Caco-2 (cell line): ENCODE results near the gene SPG7. TPM values are rescaled to one million over a fixed set of nuclear protein-coding genes. Genes with fewer than 3 reads are reported as not detected.

ENCODE experiments used
- BruUV-seq: library from RNA; stranded (reverse); fragments of 400-500 nt; replicated peaks from 2 replicates; lab custom pipeline; 2021; lab: Mats Ljungman, UMichigan
- CTCF ChIA-PET: fragments of 300-600 bp; sonication (Branson Sonifier 250); formaldehyde crosslinking; loops from one replicate; lab custom pipeline; 2022; ENCODE audit warnings: antibody characterized with exemption; lab: Charles Lee
- POLR2A ChIA-PET: fragments of 300-600 bp; sonication (Branson Sonifier 250); formaldehyde crosslinking; loops from one replicate; lab custom pipeline; 2022; ENCODE audit warnings: antibody characterized with exemption; lab: Charles Lee
- DNase-seq, 2 experiments: peaks; one replicate each; pipeline versions ENCODE4 v3.0.0 to v3.0.0-alpha.2; 2020 to 2022
- H3K27me3 ChIP-seq: replicated peaks from 2 replicates; pipeline ENCODE4 v1.6.0; 2011; ENCODE audit warnings: low read length; ENCODE audit not compliant: control insufficient read depth, insufficient read depth
- H3K36me3 ChIP-seq: 2 replicates; pipeline ENCODE4 v1.5.1; 2011; ENCODE audit warnings: low read length; ENCODE audit not compliant: control insufficient read depth, insufficient read depth
- H3K4me1 ChIP-seq: fragments of 250-450 bp; sonication (Bioruptor Pico); 2 replicates; pipeline ENCODE4 v1.5.1; 2020; ENCODE audit warnings: mild to moderate bottlenecking
- H3K4me3 ChIP-seq: 2 replicates; pipeline ENCODE4 v1.5.1; 2011; ENCODE audit warnings: low read depth, mild to moderate bottlenecking, control low read depth, low read length
- H3K9me3 ChIP-seq: fragments of 250-450 bp; sonication (Bioruptor Pico); 2 replicates; pipeline ENCODE4 v1.5.1; 2020; ENCODE audit warnings: mild to moderate bottlenecking, moderate library complexity
- H3K27ac Mint-ChIP-seq: one replicate; pipeline ENCODE4 v1.8.0; 2022; ENCODE audit warnings: mixed read lengths; ENCODE audit not compliant: unreplicated experiment
- H3K27me3 Mint-ChIP-seq: one replicate; pipeline ENCODE4 v1.8.0; 2022; ENCODE audit warnings: mixed read lengths; ENCODE audit not compliant: insufficient read depth, unreplicated experiment
- H3K36me3 Mint-ChIP-seq: one replicate; pipeline ENCODE4 v1.8.0; 2022; ENCODE audit warnings: mild to moderate bottlenecking, mixed read lengths; ENCODE audit not compliant: insufficient read depth, unreplicated experiment
- H3K4me1 Mint-ChIP-seq: one replicate; pipeline ENCODE4 v1.8.0; 2022; ENCODE audit warnings: low read depth, mixed read lengths; ENCODE audit not compliant: unreplicated experiment
- H3K4me3 Mint-ChIP-seq: one replicate; pipeline ENCODE4 v1.8.0; 2022; ENCODE audit warnings: mild to moderate bottlenecking, moderate library complexity, mixed read lengths; ENCODE audit not compliant: unreplicated experiment
- H3K9me3 Mint-ChIP-seq: one replicate; pipeline ENCODE4 v1.8.0; 2022; ENCODE audit warnings: mixed read lengths; ENCODE audit not compliant: unreplicated experiment
- intact Hi-C: fragments of 100-400 bp; cut with micrococcal nuclease; formaldehyde crosslinking; loops from one replicate; pipeline ENCODE4 v1.10.0; 2022; ENCODE audit not compliant: unreplicated experiment
- total RNA-seq: library from RNA; stranded (reverse); gene quantifications from 2 replicates; pipeline ENCODE4 v1.2.3, GENCODE V29; 2022
- TF ChIP-seq, protein P1 (sequence below), 2 experiments: fragments of 200-600 bp in 1 of 2; IDR thresholded peaks; 1 replicate in 1 of 2; 2 replicates in 1 of 2; pipeline versions ENCODE4 v1.5.1 to v1.8.0; 2011 to 2022; ENCODE audit warnings: antibody characterized with exemption in 1 of 2, control low read depth in 1 of 2, inconsistent platforms in 1 of 2, low read depth in 1 of 2, low read length in 1 of 2, mild to moderate bottlenecking in 1 of 2, moderate library complexity in 1 of 2; ENCODE audit not compliant: insufficient read depth in 1 of 2, severe bottlenecking in 1 of 2, unreplicated experiment in 1 of 2

The SPG7 gene
- total RNA-seq, 1 experiment from 2014 or later, result 159 TPM

DNA sequence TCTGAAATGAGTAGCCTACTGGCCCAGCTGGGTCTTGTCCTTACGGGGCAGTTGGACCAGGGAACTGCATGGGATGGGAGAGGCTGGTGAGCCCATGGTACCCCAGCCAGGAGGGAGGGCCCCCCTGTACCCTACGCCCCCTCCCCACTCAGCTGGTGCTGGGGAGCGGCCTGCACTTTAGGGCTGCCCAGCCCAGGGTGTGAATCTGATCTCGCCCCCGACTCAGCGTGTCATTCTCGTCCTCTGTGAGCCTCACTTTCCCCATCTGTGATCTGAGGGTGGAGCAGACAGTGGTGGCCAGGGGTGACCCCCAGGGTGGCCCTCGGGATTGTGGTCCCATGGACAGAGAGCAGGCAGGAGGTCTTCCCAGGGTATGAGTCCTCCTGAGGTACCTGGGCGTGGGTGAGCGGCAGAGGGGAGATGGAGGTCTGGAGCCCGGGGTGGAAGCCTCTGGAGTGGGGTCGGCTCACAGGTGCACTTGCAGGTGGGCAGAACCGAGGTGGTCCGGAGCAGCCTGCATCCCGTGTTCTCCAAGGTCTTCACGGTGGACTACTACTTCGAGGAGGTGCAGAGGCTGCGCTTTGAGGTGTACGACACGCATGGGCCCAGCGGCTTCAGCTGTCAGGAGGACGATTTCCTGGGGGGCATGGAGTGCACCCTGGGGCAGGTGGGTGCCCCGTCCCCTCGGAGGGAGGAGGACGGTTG lies 69.0 kb downstream of the SPG7 start:
- intact Hi-C loops, result no loop called here
- H3K27me3 Mint-ChIP-seq, result no peaks in the 10 kb centered on the region
- no peak for DNase-seq
- peak overlapping the region; percentile 86 for H3K4me3 ChIP-seq
- BruUV-seq, result no TSS peak
- no peak overlapping the region for H3K27ac Mint-ChIP-seq
- H3K9me3 Mint-ChIP-seq, result no peaks in the 10 kb centered on the region
- ChIA-PET POLR2A (interaction anchor here (0.6 kb wide), 1 partner anchor 123 kb away, joined by 4 read pairs; no protein-coding TSS in a partner anchor), CTCF (no interaction called here)
- H3K4me1 Mint-ChIP-seq, result peaks cover 7% of the 10 kb centered on the region
- TF ChIP-seq, protein P1, sequence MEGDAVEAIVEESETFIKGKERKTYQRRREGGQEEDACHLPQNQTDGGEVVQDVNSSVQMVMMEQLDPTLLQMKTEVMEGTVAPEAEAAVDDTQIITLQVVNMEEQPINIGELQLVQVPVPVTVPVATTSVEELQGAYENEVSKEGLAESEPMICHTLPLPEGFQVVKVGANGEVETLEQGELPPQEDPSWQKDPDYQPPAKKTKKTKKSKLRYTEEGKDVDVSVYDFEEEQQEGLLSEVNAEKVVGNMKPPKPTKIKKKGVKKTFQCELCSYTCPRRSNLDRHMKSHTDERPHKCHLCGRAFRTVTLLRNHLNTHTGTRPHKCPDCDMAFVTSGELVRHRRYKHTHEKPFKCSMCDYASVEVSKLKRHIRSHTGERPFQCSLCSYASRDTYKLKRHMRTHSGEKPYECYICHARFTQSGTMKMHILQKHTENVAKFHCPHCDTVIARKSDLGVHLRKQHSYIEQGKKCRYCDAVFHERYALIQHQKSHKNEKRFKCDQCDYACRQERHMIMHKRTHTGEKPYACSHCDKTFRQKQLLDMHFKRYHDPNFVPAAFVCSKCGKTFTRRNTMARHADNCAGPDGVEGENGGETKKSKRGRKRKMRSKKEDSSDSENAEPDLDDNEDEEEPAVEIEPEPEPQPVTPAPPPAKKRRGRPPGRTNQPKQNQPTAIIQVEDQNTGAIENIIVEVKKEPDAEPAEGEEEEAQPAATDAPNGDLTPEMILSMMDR (IDR thresholded peaks at IDR 0.05; ENCODE audit: insufficient read depth in 1 of 2, low read depth in 1 of 2, low read length in 1 of 2, severe bottlenecking in 1 of 2, unreplicated experiment in 1 of 2), result no peak
- H3K36me3 ChIP-seq, result 0 out of 2 replicates have a peak, but pooled peaks cover 4% of the 10 kb centered on the region
- H3K27me3 ChIP-seq, result no peaks in the 10 kb centered on the region
- peaks cover 24% of the 10 kb centered on the region for H3K4me1 ChIP-seq
- peak overlapping the region; percentile 57 for H3K4me3 Mint-ChIP-seq
- no peaks in the 10 kb centered on the region for H3K36me3 Mint-ChIP-seq
- H3K9me3 ChIP-seq, result no peaks in the 10 kb centered on the region

DNA sequence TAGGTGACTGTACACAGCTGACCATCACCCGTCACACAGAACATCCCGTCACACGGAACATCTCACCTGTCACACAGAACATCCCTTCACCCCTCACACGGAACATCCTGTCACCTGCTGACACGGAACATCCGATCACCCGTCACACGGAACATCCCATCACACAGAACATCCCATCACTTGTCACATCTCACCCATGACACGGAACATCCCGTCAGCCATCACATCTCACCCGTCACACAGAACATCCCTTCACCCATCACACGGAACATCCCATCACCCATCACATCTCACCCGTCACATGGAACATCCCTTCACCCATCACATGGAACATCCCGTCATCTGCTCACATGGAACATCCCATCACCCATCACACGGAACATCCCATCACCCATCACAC lies 71.1 kb downstream of the SPG7 start:
- Mint-ChIP-seq H3K4me1 (no peaks in the 10 kb centered on the region), H3K27ac (no peak overlapping the region), H3K9me3 (no peaks in the 10 kb centered on the region), H3K36me3 (peaks cover 8% of the 10 kb centered on the region), H3K27me3 (no peaks in the 10 kb centered on the region), H3K4me3 (no peak overlapping the region)
- ChIA-PET POLR2A (no interaction called here), CTCF (no interaction called here)
- Histone ChIP-seq H3K4me1 (peaks cover 10% of the 10 kb centered on the region), H3K36me3 (peaks cover 4% of the 10 kb centered on the region; the same call in 1 of the 2 replicates), H3K4me3 (no peak overlapping the region), H3K27me3 (no peaks in the 10 kb centered on the region), H3K9me3 (no peaks in the 10 kb centered on the region)
- intact Hi-C loops, result no loop called here
- no peak for DNase-seq
- no TSS peak for BruUV-seq
- TF ChIP-seq, protein P1 (IDR thresholded peaks at IDR 0.05; ENCODE audit: insufficient read depth in 1 of 2, low read depth in 1 of 2, low read length in 1 of 2, severe bottlenecking in 1 of 2, unreplicated experiment in 1 of 2), result no peak

DNA sequence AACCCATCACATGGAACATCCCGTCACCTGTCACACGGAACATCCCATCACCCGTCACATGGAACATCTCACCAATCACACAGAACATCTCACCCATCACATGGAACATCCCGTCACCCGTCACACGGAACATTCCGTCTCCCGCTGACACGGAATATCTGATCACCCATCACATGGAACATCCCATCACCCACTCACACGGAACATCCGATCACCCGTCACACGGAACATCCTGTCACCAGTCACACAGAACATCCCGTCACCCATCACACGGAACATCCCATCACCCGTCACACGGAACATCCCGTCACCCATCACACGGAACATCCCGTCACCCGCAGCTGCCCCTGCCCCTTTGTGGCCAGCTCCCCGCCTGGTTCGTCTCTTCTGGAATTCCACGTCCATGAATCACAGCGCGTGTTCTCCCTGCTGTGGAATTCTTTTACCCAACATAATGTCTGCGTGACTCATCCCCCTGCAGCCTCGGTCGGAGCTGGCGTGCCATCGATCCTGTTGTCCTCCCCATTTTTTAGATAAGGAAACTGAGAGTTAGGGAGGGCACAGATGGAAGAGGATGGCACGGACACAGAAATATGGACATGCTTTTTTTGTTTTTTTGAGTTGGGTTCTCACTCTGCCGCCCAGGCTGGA lies 73.0 kb downstream of the SPG7 start:
- H3K36me3 Mint-ChIP-seq, result peaks cover 24% of the 10 kb centered on the region
- no peak overlapping the region for H3K27ac Mint-ChIP-seq
- no peaks in the 10 kb centered on the region for H3K9me3 ChIP-seq
- BruUV-seq, result TSS peak; percentile 14
- ChIA-PET POLR2A (no interaction called here), CTCF (no interaction called here)
- peaks cover 4% of the 10 kb centered on the region for H3K36me3 ChIP-seq
- H3K9me3 Mint-ChIP-seq, result no peaks in the 10 kb centered on the region
- H3K27me3 ChIP-seq, result no peaks in the 10 kb centered on the region
- no peak overlapping the region for H3K4me3 ChIP-seq
- TF ChIP-seq, protein P1 (IDR thresholded peaks at IDR 0.05; ENCODE audit: insufficient read depth in 1 of 2, low read depth in 1 of 2, low read length in 1 of 2, severe bottlenecking in 1 of 2, unreplicated experiment in 1 of 2), result no peak
- intact Hi-C loops, result no loop called here
- no peak overlapping the region for H3K4me3 Mint-ChIP-seq
- DNase-seq, result no peak
- H3K27me3 Mint-ChIP-seq, result no peaks in the 10 kb centered on the region
- no peaks in the 10 kb centered on the region for H3K4me1 ChIP-seq
- no peaks in the 10 kb centered on the region for H3K4me1 Mint-ChIP-seq
